Measurements from ENCODE around the gene SLC40A1. TPM values are rescaled to one million over a fixed set of nuclear protein-coding genes. Genes with fewer than 3 reads are reported as not detected.

Gene SLC40A1
- 3.8 to 5.0 TPM (median 3.8 TPM) in 5 replicates for total RNA-seq (2022; extraction: Qiagen RNA extraction; ENCODE audit: low read depth)

GRCh38 chr2:189580658-189581353 is at the start of gene SLC40A1:
Gene SLC40A1 (minus strand): TSS chr2:189580786. CDS start chr2:189580460, 326 bp downstream.

Other genes with a start within 250 kb of the SLC40A1 start
- 44.2 to 50.4 TPM (median 48.7 TPM) in 5 replicates for gene WDR75, start 139.3 kb downstream of the SLC40A1 start, total RNA-seq (2022; extraction: Qiagen RNA extraction; ENCODE audit: low read depth)
- 35.9 to 42.4 TPM (median 38.8 TPM) in 5 replicates for gene ASNSD1, start 80.7 kb upstream of the SLC40A1 start, total RNA-seq (2022; extraction: Qiagen RNA extraction; ENCODE audit: low read depth)
- gene ANKAR, start 93.9 kb upstream of the SLC40A1 start, total RNA-seq (2022; extraction: Qiagen RNA extraction; ENCODE audit: low read depth), result 1.0 to 1.6 TPM (median 1.4 TPM) in 5 replicates
- 4.2 to 5.6 TPM (median 4.9 TPM) in 5 replicates for gene OSGEPL1, start 182.0 kb upstream of the SLC40A1 start, total RNA-seq (2022; extraction: Qiagen RNA extraction; ENCODE audit: low read depth)
- 38.0 to 52.4 TPM (median 49.7 TPM) in 5 replicates for gene ORMDL1, start 203.6 kb upstream of the SLC40A1 start, total RNA-seq (2022; extraction: Qiagen RNA extraction; ENCODE audit: low read depth)
- 6.4 to 9.4 TPM (median 9.0 TPM) in 5 replicates for gene PMS1, start 203.7 kb upstream of the SLC40A1 start, total RNA-seq (2022; extraction: Qiagen RNA extraction; ENCODE audit: low read depth)